GM23338 (cell line): ENCODE results near the gene PTBP3. TPM values are rescaled to one million over a fixed set of nuclear protein-coding genes. Genes with fewer than 3 reads are reported as not detected.
A peak's percentile ranks its signal among the peaks of the same experiment; 100 is the strongest.
"Not testable (repeated sequence)": the region's sequence is repeated elsewhere in the genome, so short reads cannot be mapped to it uniquely, and the experiment has no call there.

Experiments used
- ATAC-seq: fragments of 200-7000 bp; cut with Tn5 transposase; 3 replicates; pipeline ENCODE4 v1.9.1; 2020
- DNase-seq: peaks from one replicate; pipeline ENCODE4 v3.0.0-alpha.2; 2015; ENCODE audit warnings: low spot score
- H2AFZ ChIP-seq: fragments of 200-600 bp; sonication (generic); 2 replicates; pipeline ENCODE4 v1.8.0; 2016; ENCODE audit warnings: antibody characterized with exemption, mild to moderate bottlenecking, moderate library complexity
- H3F3A ChIP-seq: fragments of 200-600 bp; sonication (generic); replicated peaks from 2 replicates; pipeline ENCODE4 v1.8.0; 2017; ENCODE audit warnings: antibody characterized with exemption, mixed run types, low read depth
- H3K27ac ChIP-seq: fragments of 200-600 bp; sonication (generic); 2 replicates; pipeline ENCODE4 v1.6.1; 2016; ENCODE audit warnings: low read depth
- H3K27me3 ChIP-seq: fragments of 200-600 bp; sonication (generic); 2 replicates; pipeline ENCODE4 v1.8.0; 2016; ENCODE audit warnings: mild to moderate bottlenecking, mixed run types, moderate library complexity; ENCODE audit not compliant: insufficient read depth
- H3K36me3 ChIP-seq: fragments of 200-600 bp; sonication (generic); 2 replicates; pipeline ENCODE4 v1.8.0; 2016; ENCODE audit warnings: mild to moderate bottlenecking; ENCODE audit not compliant: insufficient read depth
- H3K4me1 ChIP-seq: fragments of 200-600 bp; sonication (generic); 2 replicates; pipeline ENCODE4 v1.8.0; 2016; ENCODE audit warnings: mild to moderate bottlenecking, moderate library complexity; ENCODE audit not compliant: insufficient read depth
- H3K4me2 ChIP-seq: fragments of 200-600 bp; sonication (generic); 2 replicates; pipeline ENCODE4 v1.7.1; 2017; ENCODE audit warnings: mixed run types
- H3K4me3 ChIP-seq: fragments of 200-600 bp; sonication (generic); 2 replicates; pipeline ENCODE4 v1.6.1; 2016; ENCODE audit warnings: mixed run types
- H3K79me2 ChIP-seq: fragments of 200-600 bp; sonication (generic); replicated peaks from 2 replicates; pipeline ENCODE4 v1.8.0; 2017; ENCODE audit warnings: mild to moderate bottlenecking; ENCODE audit not compliant: insufficient read depth
- H3K9me2 ChIP-seq: fragments of 200-600 bp; sonication (generic); 2 replicates; pipeline ENCODE4 v1.8.0; 2017; ENCODE audit not compliant: insufficient read depth
- H4K20me1 ChIP-seq: fragments of 200-600 bp; sonication (generic); replicated peaks from 2 replicates; pipeline ENCODE4 v1.8.0; 2017; ENCODE audit warnings: mild to moderate bottlenecking; ENCODE audit not compliant: insufficient read depth
- H3K27ac Mint-ChIP-seq: 2 replicates; pipeline ENCODE4 v1.8.0; 2020; ENCODE audit warnings: inconsistent platforms, mild to moderate bottlenecking, moderate library complexity, mixed read lengths
- H3K27me3 Mint-ChIP-seq: 3 replicates; pipeline ENCODE4 v1.8.0; 2022; ENCODE audit warnings: low read depth, mild to moderate bottlenecking, moderate library complexity, mixed read lengths, inconsistent platforms; ENCODE audit not compliant: insufficient read depth, poor library complexity
- H3K36me3 Mint-ChIP-seq: 3 replicates; pipeline ENCODE4 v1.8.0; 2021; ENCODE audit warnings: low read depth, mild to moderate bottlenecking, inconsistent platforms, moderate library complexity, mixed read lengths
- H3K4me1 Mint-ChIP-seq: 3 replicates; pipeline ENCODE4 v1.8.0; 2020; ENCODE audit warnings: mild to moderate bottlenecking, inconsistent platforms, mixed read lengths
- H3K4me3 Mint-ChIP-seq: 3 replicates; pipeline ENCODE4 v1.8.0; 2021; ENCODE audit warnings: moderate library complexity, mild to moderate bottlenecking, inconsistent platforms, mixed read lengths
- H3K9me3 Mint-ChIP-seq: 3 replicates; pipeline ENCODE4 v1.8.0; 2020; ENCODE audit warnings: moderate library complexity, mild to moderate bottlenecking, inconsistent platforms, mixed read lengths
- EZH2phosphoT487 ChIP-seq: fragments of 200-600 bp; sonication (generic); IDR thresholded peaks from one replicate; pipeline ENCODE4 v1.8.1; 2018; ENCODE audit warnings: antibody characterized with exemption; ENCODE audit not compliant: unreplicated experiment
- STAT1 ChIP-seq: IDR thresholded peaks from one replicate; pipeline ENCODE4 v1.6.1; 2016; ENCODE audit warnings: antibody characterized with exemption; ENCODE audit not compliant: unreplicated experiment
- polyA plus RNA-seq: library from polyadenylated mRNA; unstranded; fragments of >200 nt; fragmentation: Nextera tagmentation; extraction: Ambion mirVana; gene quantifications from 2 replicates; pipeline ENCODE4 v1.2.1, GENCODE V29; 2016
- total RNA-seq: library from RNA; depleted of rRNA; stranded (reverse); fragments of >200 nt; shearing (Covaris generic); gene quantifications from 2 replicates; pipeline ENCODE4 v1.2.3, GENCODE V29; 2014
- TF ChIP-seq, protein P1 (sequence below), 2 experiments: fragments of 200-600 bp in 1 of 2; sonication (generic) in 1 of 2; conservative IDR thresholded peaks; 2 replicates each; pipeline versions ENCODE4 v1.5.1 to v1.6.1; 2016 to 2017; ENCODE audit warnings: antibody characterized with exemption in 2 of 2, low read depth in 2 of 2, mild to moderate bottlenecking in 2 of 2, moderate library complexity in 1 of 2
- TF ChIP-seq, protein P2 (sequence below): fragments of 250-450 bp; sonication (Bioruptor Pico); IDR thresholded peaks from 2 replicates; pipeline ENCODE4 v1.5.0; 2020; ENCODE audit warnings: mild to moderate bottlenecking, moderate library complexity

PTBP3 gene
- total and polyA plus RNA-seq, 2 experiments from 2014 or later: 20.0 to 92.9 TPM

DNA sequence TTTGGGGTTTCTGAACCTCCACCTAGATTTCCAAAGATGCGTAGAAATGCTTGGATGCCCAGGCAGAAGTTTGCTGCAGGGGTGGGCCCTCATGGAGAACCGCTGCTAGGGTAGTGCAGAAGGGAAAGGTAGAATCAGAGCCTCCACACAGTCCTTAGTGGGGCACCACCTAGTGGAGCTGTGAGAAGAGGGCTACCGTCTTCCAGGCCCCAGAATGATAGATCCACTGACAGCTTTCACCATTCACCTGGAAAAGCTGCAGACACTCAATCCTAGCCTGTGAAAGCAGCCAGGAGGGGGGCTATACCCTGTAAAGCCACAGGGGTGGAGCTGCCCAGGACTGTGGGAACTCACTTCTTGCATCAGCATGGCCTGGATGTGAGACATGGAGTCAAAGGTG is 33.2 kb upstream of the PTBP3 start:
- TF ChIP-seq, protein P1, sequence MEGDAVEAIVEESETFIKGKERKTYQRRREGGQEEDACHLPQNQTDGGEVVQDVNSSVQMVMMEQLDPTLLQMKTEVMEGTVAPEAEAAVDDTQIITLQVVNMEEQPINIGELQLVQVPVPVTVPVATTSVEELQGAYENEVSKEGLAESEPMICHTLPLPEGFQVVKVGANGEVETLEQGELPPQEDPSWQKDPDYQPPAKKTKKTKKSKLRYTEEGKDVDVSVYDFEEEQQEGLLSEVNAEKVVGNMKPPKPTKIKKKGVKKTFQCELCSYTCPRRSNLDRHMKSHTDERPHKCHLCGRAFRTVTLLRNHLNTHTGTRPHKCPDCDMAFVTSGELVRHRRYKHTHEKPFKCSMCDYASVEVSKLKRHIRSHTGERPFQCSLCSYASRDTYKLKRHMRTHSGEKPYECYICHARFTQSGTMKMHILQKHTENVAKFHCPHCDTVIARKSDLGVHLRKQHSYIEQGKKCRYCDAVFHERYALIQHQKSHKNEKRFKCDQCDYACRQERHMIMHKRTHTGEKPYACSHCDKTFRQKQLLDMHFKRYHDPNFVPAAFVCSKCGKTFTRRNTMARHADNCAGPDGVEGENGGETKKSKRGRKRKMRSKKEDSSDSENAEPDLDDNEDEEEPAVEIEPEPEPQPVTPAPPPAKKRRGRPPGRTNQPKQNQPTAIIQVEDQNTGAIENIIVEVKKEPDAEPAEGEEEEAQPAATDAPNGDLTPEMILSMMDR (conservative IDR thresholded peaks at IDR 0.05; ENCODE audit: low read depth in 2 of 2): peak; percentile 50 to 76
- no peak for TF ChIP-seq EZH2phosphoT487
- Histone ChIP-seq H2AFZ (no peak overlapping the region), H3K4me2 (no peak overlapping the region), H3K9me2 (no peaks in the 10 kb centered on the region), H3K27ac (no peak overlapping the region), H3K79me2 (no peaks in the 10 kb centered on the region), H3K4me1 (no peaks in the 10 kb centered on the region), H3F3A (no peaks in the 10 kb centered on the region), H3K36me3 (no peaks in the 10 kb centered on the region), H4K20me1 (no peaks in the 10 kb centered on the region), H3K4me3 (no peak overlapping the region), H3K27me3 (no peaks in the 10 kb centered on the region)
- ATAC-seq: peak; percentile 88
- peak; percentile 67 for DNase-seq
- H3K27ac Mint-ChIP-seq: no peak overlapping the region
- no peaks in the 10 kb centered on the region for H3K4me1 Mint-ChIP-seq
- H3K9me3 Mint-ChIP-seq: peaks cover 48% of the 10 kb centered on the region
- H3K4me3 Mint-ChIP-seq: no peak overlapping the region
- peaks cover 1% of the 10 kb centered on the region for H3K27me3 Mint-ChIP-seq
- peaks cover 38% of the 10 kb centered on the region for H3K36me3 Mint-ChIP-seq

DNA sequence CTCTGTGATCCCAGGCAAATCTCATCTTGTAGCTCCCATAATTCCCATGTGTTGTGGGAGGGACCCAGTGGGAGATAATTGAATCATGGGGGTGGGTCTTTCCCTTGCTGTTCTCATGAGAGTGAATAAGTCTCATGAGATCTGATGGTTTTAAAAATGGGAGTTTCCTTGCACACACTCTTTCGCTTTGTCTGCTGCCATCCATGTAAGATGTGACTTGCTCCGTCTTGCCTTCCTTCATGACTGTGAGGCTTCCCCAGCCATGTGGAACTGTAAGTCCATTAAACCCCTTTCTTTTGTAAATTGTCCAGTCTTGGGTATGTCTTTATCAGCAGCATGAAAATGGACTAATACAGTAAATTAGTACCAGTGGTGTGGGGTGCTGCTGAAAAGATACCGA is 31.8 kb upstream of the PTBP3 start:
- H4K20me1 ChIP-seq, H3K4me1 ChIP-seq, ATAC-seq, H3K36me3 ChIP-seq, H3K27ac ChIP-seq, H3K4me3 Mint-ChIP-seq, H3K79me2 ChIP-seq, H3K27me3 Mint-ChIP-seq, H3K27ac Mint-ChIP-seq, H3K4me1 Mint-ChIP-seq, H2AFZ ChIP-seq, H3K9me2 ChIP-seq, H3K4me2 ChIP-seq, H3K27me3 ChIP-seq, H3F3A ChIP-seq, H3K4me3 ChIP-seq, DNase-seq: not testable (repeated sequence)
- peaks cover 38% of the 10 kb centered on the region for H3K36me3 Mint-ChIP-seq
- H3K9me3 Mint-ChIP-seq: peaks cover 47% of the 10 kb centered on the region

DNA sequence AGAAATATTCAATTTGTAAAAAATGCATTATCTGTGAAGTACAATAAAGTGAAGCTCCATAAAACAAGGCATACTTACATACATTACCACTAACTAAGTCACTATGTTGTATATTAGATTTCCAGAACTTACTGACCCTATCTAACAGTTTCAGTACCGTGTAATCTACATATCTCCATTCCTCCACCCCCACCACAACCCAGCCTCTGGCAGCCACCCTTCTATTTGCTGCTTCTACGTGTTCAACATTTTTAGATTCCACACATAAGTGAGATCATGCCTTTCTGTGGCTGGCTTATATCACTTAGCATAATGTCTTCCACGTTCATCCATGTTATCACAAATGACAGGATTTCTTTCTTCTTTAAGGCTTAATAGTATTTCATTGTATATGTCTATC is 31.3 kb upstream of the PTBP3 start:
- Histone ChIP-seq H3K4me3 (no peak overlapping the region), H3K79me2 (no peaks in the 10 kb centered on the region), H3K4me2 (no peak overlapping the region), H3K27me3 (no peaks in the 10 kb centered on the region), H3K36me3 (no peaks in the 10 kb centered on the region), H3K27ac (no peak overlapping the region), H3F3A (no peaks in the 10 kb centered on the region), H4K20me1 (no peaks in the 10 kb centered on the region), H3K4me1 (no peaks in the 10 kb centered on the region), H3K9me2 (no peaks in the 10 kb centered on the region), H2AFZ (no peak overlapping the region)
- peaks cover 1% of the 10 kb centered on the region for H3K27me3 Mint-ChIP-seq
- no peaks in the 10 kb centered on the region for H3K4me1 Mint-ChIP-seq
- TF ChIP-seq, protein P1 (conservative IDR thresholded peaks at IDR 0.05; ENCODE audit: low read depth in 2 of 2): no peak
- TF ChIP-seq STAT1: no peak
- TF ChIP-seq, protein P2, sequence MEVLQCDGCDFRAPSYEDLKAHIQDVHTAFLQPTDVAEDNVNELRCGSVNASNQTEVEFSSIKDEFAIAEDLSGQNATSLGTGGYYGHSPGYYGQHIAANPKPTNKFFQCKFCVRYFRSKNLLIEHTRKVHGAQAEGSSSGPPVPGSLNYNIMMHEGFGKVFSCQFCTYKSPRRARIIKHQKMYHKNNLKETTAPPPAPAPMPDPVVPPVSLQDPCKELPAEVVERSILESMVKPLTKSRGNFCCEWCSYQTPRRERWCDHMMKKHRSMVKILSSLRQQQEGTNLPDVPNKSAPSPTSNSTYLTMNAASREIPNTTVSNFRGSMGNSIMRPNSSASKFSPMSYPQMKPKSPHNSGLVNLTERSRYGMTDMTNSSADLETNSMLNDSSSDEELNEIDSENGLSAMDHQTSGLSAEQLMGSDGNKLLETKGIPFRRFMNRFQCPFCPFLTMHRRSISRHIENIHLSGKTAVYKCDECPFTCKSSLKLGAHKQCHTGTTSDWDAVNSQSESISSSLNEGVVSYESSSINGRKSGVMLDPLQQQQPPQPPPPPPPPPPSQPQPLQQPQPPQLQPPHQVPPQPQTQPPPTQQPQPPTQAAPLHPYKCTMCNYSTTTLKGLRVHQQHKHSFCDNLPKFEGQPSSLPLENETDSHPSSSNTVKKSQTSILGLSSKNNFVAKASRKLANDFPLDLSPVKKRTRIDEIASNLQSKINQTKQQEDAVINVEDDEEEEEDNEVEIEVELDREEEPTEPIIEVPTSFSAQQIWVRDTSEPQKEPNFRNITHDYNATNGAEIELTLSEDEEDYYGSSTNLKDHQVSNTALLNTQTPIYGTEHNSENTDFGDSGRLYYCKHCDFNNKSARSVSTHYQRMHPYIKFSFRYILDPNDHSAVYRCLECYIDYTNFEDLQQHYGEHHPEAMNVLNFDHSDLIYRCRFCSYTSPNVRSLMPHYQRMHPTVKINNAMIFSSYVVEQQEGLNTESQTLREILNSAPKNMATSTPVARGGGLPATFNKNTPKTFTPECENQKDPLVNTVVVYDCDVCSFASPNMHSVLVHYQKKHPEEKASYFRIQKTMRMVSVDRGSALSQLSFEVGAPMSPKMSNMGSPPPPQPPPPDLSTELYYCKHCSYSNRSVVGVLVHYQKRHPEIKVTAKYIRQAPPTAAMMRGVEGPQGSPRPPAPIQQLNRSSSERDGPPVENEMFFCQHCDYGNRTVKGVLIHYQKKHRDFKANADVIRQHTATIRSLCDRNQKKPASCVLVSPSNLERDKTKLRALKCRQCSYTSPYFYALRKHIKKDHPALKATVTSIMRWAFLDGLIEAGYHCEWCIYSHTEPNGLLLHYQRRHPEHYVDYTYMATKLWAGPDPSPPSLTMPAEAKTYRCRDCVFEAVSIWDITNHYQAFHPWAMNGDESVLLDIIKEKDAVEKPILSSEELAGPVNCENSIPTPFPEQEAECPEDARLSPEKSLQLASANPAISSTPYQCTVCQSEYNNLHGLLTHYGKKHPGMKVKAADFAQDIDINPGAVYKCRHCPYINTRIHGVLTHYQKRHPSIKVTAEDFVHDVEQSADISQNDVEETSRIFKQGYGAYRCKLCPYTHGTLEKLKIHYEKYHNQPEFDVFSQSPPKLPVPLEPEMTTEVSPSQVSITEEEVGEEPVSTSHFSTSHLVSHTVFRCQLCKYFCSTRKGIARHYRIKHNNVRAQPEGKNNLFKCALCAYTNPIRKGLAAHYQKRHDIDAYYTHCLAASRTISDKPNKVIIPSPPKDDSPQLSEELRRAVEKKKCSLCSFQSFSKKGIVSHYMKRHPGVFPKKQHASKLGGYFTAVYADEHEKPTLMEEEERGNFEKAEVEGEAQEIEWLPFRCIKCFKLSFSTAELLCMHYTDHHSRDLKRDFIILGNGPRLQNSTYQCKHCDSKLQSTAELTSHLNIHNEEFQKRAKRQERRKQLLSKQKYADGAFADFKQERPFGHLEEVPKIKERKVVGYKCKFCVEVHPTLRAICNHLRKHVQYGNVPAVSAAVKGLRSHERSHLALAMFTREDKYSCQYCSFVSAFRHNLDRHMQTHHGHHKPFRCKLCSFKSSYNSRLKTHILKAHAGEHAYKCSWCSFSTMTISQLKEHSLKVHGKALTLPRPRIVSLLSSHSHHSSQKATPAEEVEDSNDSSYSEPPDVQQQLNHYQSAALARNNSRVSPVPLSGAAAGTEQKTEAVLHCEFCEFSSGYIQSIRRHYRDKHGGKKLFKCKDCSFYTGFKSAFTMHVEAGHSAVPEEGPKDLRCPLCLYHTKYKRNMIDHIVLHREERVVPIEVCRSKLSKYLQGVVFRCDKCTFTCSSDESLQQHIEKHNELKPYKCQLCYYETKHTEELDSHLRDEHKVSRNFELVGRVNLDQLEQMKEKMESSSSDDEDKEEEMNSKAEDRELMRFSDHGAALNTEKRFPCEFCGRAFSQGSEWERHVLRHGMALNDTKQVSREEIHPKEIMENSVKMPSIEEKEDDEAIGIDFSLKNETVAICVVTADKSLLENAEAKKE (CRISPR knock-in tag): no peak
- H3K9me3 Mint-ChIP-seq: peaks cover 42% of the 10 kb centered on the region
- no peak for DNase-seq
- H3K4me3 Mint-ChIP-seq: no peak overlapping the region
- H3K27ac Mint-ChIP-seq: no peak overlapping the region
- H3K36me3 Mint-ChIP-seq: peaks cover 34% of the 10 kb centered on the region
- no peak for ATAC-seq
